ENCODE data around the gene FAM9C. TPM values are rescaled to one million over a fixed set of nuclear protein-coding genes. Genes with fewer than 3 reads are reported as not detected.

Gene FAM9C
- total and polyA plus RNA-seq, 7 experiments from 2014 or later: 0.16 to 0.19 TPM; not detected in 5

- H3K4me1 Mint-ChIP-seq: peaks cover 29 to 82% (median 73%) of the 10 kb centered on the region in 7 donors
- intact Hi-C loops (cut with micrococcal nuclease): loop anchor here in 1 of 2 donors (1.0 to 5.0 kb wide), 8 partner anchors 16 to 79 kb away; no protein-coding TSS in a partner anchor
- Histone ChIP-seq H3K4me3 (ENCODE audit: low read length) (peak overlapping the region; percentile 11), H3K36me3 (ENCODE audit: control insufficient read depth in 2 of 3, insufficient read depth in 3 of 3, low read length in 3 of 3) (no peaks in the 10 kb centered on the region), H3K9me3 (ENCODE audit: control insufficient read depth in 2 of 3, low read length in 3 of 3) (no peaks in the 10 kb centered on the region), H3K27ac (ENCODE audit: low read depth, low read length) (peak overlapping the region; percentile 71), H3K4me1 (ENCODE audit: control insufficient read depth in 2 of 2, insufficient read depth in 2 of 2, low read length in 2 of 2) (peaks cover 47 to 48% of the 10 kb centered on the region in 2 donors), H3K27me3 (ENCODE audit: control insufficient read depth in 2 of 2, insufficient read depth in 2 of 2, low read length in 2 of 2) (no peaks in the 10 kb centered on the region)
- H3K36me3 Mint-ChIP-seq: peaks cover 0 to 6% (median 0%) of the 10 kb centered on the region in 5 donors
- H3K27ac Mint-ChIP-seq: peak overlapping the region; percentile 78 to 98 (median 93)
- H3K27me3 Mint-ChIP-seq: no peaks in the 10 kb centered on the region
- ChIA-PET CTCF (interaction anchor here (0.7 to 2.0 kb wide), 11 partner anchors 12 to 83 kb away, joined by 3 to 18 read pairs (median 5); no protein-coding TSS in a partner anchor), POLR2A (interaction anchor here (0.6 to 14.8 kb wide), 25 partner anchors 8 to 458 kb away, joined by 3 to 269 read pairs (median 6); partner anchors contain the start of genes FAM9C and TMSB4X)
- peak overlapping the region; percentile 48 to 78 (median 67) for H3K4me3 Mint-ChIP-seq
- peaks cover 0 to 6% (median 0%) of the 10 kb centered on the region in 11 donors for H3K9me3 Mint-ChIP-seq
- ATAC-seq: peak; percentile 60
- DNase-seq: peak in 7 of 9 donors; percentile 15 to 71 (median 56)
Observed at GRCh38 chrX:13029887-13030771, 14.3 kb downstream of the FAM9C start.

- peaks cover 33 to 87% (median 73%) of the 10 kb centered on the region in 7 donors for H3K4me1 Mint-ChIP-seq
- peaks cover 51 to 52% of the 10 kb centered on the region in 2 donors for H3K4me1 ChIP-seq (ENCODE audit: control insufficient read depth in 2 of 2, insufficient read depth in 2 of 2, low read length in 2 of 2)
- no peak overlapping the region for H3K4me3 ChIP-seq (ENCODE audit: low read length)
Observed at GRCh38 chrX:13029637-13029886, 14.9 kb downstream of the FAM9C start.

GRCh38 chrX:13028871-13029636 is 15.4 kb downstream of the FAM9C start:
- no peaks in the 10 kb centered on the region for H3K36me3 ChIP-seq (ENCODE audit: control insufficient read depth in 2 of 3, insufficient read depth in 3 of 3, low read length in 3 of 3)
- intact Hi-C loops (cut with micrococcal nuclease): loop anchor here in 1 of 2 donors (2.0 kb wide), 1 partner anchor 78 kb away; no protein-coding TSS in a partner anchor
- H3K4me1 ChIP-seq (ENCODE audit: control insufficient read depth in 2 of 2, insufficient read depth in 2 of 2, low read length in 2 of 2): peaks cover 53 to 55% of the 10 kb centered on the region in 2 donors
- DNase-seq: peak in 2 of 9 donors; percentile 13 to 23
- peak overlapping the region; percentile 81 to 98 (median 93) for H3K27ac Mint-ChIP-seq
- CTCF ChIA-PET: interaction anchor here (0.8 to 1.1 kb wide), 2 partner anchors 24 to 44 kb away, joined by 3 to 4 read pairs; no protein-coding TSS in a partner anchor
- peak overlapping the region; percentile 71 for H3K27ac ChIP-seq (ENCODE audit: low read depth, low read length)
- H3K36me3 Mint-ChIP-seq: peaks cover 0 to 9% (median 0%) of the 10 kb centered on the region in 5 donors
- H3K4me3 Mint-ChIP-seq: peak overlapping the region; percentile 20 to 78 (median 62)
- H3K4me1 Mint-ChIP-seq: peaks cover 34 to 91% (median 74%) of the 10 kb centered on the region in 7 donors
- POLR2A ChIA-PET: interaction anchor here (0.7 to 14.8 kb wide), 13 partner anchors 10 to 58 kb away, joined by 3 to 269 read pairs (median 12); partner anchors contain the start of genes FAM9C and TMSB4X
- peak; percentile 44 for ATAC-seq
- H3K27me3 Mint-ChIP-seq: no peaks in the 10 kb centered on the region
- H3K4me3 ChIP-seq (ENCODE audit: low read length): no peak overlapping the region
- H3K27me3 ChIP-seq (ENCODE audit: control insufficient read depth in 2 of 2, insufficient read depth in 2 of 2, low read length in 2 of 2): no peaks in the 10 kb centered on the region
- no peaks in the 10 kb centered on the region for H3K9me3 ChIP-seq (ENCODE audit: control insufficient read depth in 2 of 3, low read length in 3 of 3)
- H3K9me3 Mint-ChIP-seq: peaks cover 0 to 6% (median 0%) of the 10 kb centered on the region in 11 donors

More at GRCh38 chrX:13029637-13029886, 14.9 kb downstream of the FAM9C start:
- H3K27ac Mint-ChIP-seq: peak overlapping the region; percentile 81 to 98 (median 93)
- peak overlapping the region; percentile 20 to 78 (median 62) for H3K4me3 Mint-ChIP-seq
- Histone ChIP-seq H3K27me3 (ENCODE audit: control insufficient read depth in 2 of 2, insufficient read depth in 2 of 2, low read length in 2 of 2) (no peaks in the 10 kb centered on the region), H3K27ac (ENCODE audit: low read depth, low read length) (peak overlapping the region; percentile 71), H3K36me3 (ENCODE audit: control insufficient read depth in 2 of 3, insufficient read depth in 3 of 3, low read length in 3 of 3) (no peaks in the 10 kb centered on the region), H3K9me3 (ENCODE audit: control insufficient read depth in 2 of 3, low read length in 3 of 3) (no peaks in the 10 kb centered on the region)
- H3K27me3 Mint-ChIP-seq: no peaks in the 10 kb centered on the region
- ChIA-PET CTCF (interaction anchor here (1.0 to 2.0 kb wide), 6 partner anchors 13 to 83 kb away, joined by 4 to 18 read pairs (median 5); no protein-coding TSS in a partner anchor), POLR2A (interaction anchor here (0.7 to 14.8 kb wide), 16 partner anchors 8 to 79 kb away, joined by 3 to 269 read pairs (median 12); partner anchors contain the start of genes FAM9C and TMSB4X)
- H3K36me3 Mint-ChIP-seq: peaks cover 0 to 9% (median 0%) of the 10 kb centered on the region in 5 donors
- ATAC-seq: no peak
- intact Hi-C loops (cut with micrococcal nuclease): loop anchor here in 1 of 2 donors (2.0 kb wide), 1 partner anchor 79 kb away; no protein-coding TSS in a partner anchor
- peaks cover 0 to 6% (median 0%) of the 10 kb centered on the region in 11 donors for H3K9me3 Mint-ChIP-seq
- DNase-seq: no peak

- Histone ChIP-seq H3K9me3 (ENCODE audit: control insufficient read depth in 2 of 3, low read length in 3 of 3) (no peaks in the 10 kb centered on the region), H3K36me3 (ENCODE audit: control insufficient read depth in 2 of 3, insufficient read depth in 3 of 3, low read length in 3 of 3) (no peaks in the 10 kb centered on the region), H3K4me1 (ENCODE audit: control insufficient read depth in 2 of 2, insufficient read depth in 2 of 2, low read length in 2 of 2) (peaks cover 58 to 72% of the 10 kb centered on the region in 2 donors), H3K4me3 (ENCODE audit: low read length) (peak overlapping the region; percentile 19), H3K27ac (ENCODE audit: low read depth, low read length) (peak overlapping the region; percentile 71), H3K27me3 (ENCODE audit: control insufficient read depth in 2 of 2, insufficient read depth in 2 of 2, low read length in 2 of 2) (no peaks in the 10 kb centered on the region)
- Mint-ChIP-seq H3K4me3 (peak overlapping the region in 6 of 10 donors; percentile 16 to 74 (median 34)), H3K4me1 (peaks cover 39 to 97% (median 86%) of the 10 kb centered on the region in 7 donors), H3K27me3 (no peaks in the 10 kb centered on the region), H3K27ac (peak overlapping the region; percentile 45 to 98 (median 91)), H3K9me3 (peaks cover 0 to 6% (median 0%) of the 10 kb centered on the region in 11 donors), H3K36me3 (peaks cover 0 to 9% (median 0%) of the 10 kb centered on the region in 5 donors)
- ATAC-seq (peak; percentile 31), DNase-seq (no peak)
- intact Hi-C loops (cut with micrococcal nuclease): loop anchor here (1.0 to 2.0 kb wide), 2 partner anchors 13 to 20 kb away; no protein-coding TSS in a partner anchor
- CTCF ChIA-PET: interaction anchor here (0.6 to 1.1 kb wide), 3 partner anchors 31 to 65 kb away, joined by 3 read pairs; no protein-coding TSS in a partner anchor
- POLR2A ChIA-PET: interaction anchor here (0.9 to 14.8 kb wide), 13 partner anchors 8 to 77 kb away, joined by 3 to 269 read pairs (median 6); partner anchors contain the start of genes FAM9C and TMSB4X
Observed at GRCh38 chrX:13026877-13027652, 17.4 kb downstream of the FAM9C start.

GRCh38 chrX:13024986-13025385 is 19.4 kb downstream of the FAM9C start:
- peaks cover 47 to 62% of the 10 kb centered on the region in 2 donors for H3K4me1 ChIP-seq (ENCODE audit: control insufficient read depth in 2 of 2, insufficient read depth in 2 of 2, low read length in 2 of 2)
- Mint-ChIP-seq H3K27ac (peak overlapping the region in 8 of 9 donors; percentile 33 to 98 (median 91)), H3K4me1 (peaks cover 27 to 84% (median 73%) of the 10 kb centered on the region in 7 donors), H3K36me3 (peaks cover 0 to 9% (median 0%) of the 10 kb centered on the region in 5 donors), H3K4me3 (peak overlapping the region in 8 of 10 donors; percentile 44 to 74 (median 60)), H3K9me3 (peaks cover 0 to 6% (median 0%) of the 10 kb centered on the region in 11 donors), H3K27me3 (no peaks in the 10 kb centered on the region)
- DNase-seq (no peak), ATAC-seq (no peak)
- CTCF ChIA-PET: no interaction called here
- POLR2A ChIA-PET: interaction anchor here (2.8 to 14.8 kb wide), 5 partner anchors 10 to 62 kb away, joined by 12 to 269 read pairs (median 213); partner anchors contain the start of genes FAM9C and TMSB4X
- H3K27me3 ChIP-seq (ENCODE audit: control insufficient read depth in 2 of 2, insufficient read depth in 2 of 2, low read length in 2 of 2): no peaks in the 10 kb centered on the region
- no peaks in the 10 kb centered on the region for H3K36me3 ChIP-seq (ENCODE audit: control insufficient read depth in 2 of 3, insufficient read depth in 3 of 3, low read length in 3 of 3)
- H3K9me3 ChIP-seq (ENCODE audit: control insufficient read depth in 2 of 3, low read length in 3 of 3): no peaks in the 10 kb centered on the region
- intact Hi-C loops (cut with micrococcal nuclease): no loop called here
- no peak overlapping the region for H3K4me3 ChIP-seq (ENCODE audit: low read length)
- H3K27ac ChIP-seq (ENCODE audit: low read depth, low read length): peak overlapping the region; percentile 11
